H1 (cell line): ENCODE results near the gene GPRIN1. TPM values are rescaled to one million over a fixed set of nuclear protein-coding genes. Genes with fewer than 3 reads are reported as not detected.

Source experiments
- CTCF ChIA-PET: fragments of 300-600 bp; sonication (Branson Sonifier 250); formaldehyde crosslinking; loops from one replicate; lab custom pipeline; 2021; ENCODE audit not compliant: partially characterized antibody; lab: Charles Lee
- POLR2A ChIA-PET: fragments of 300-600 bp; sonication (Branson Sonifier 250); formaldehyde crosslinking; loops from one replicate; lab custom pipeline; 2021; ENCODE audit warnings: inconsistent platforms; ENCODE audit not compliant: partially characterized antibody; lab: Charles Lee
- DNase-seq, 2 experiments: peaks; one replicate each; pipeline versions ENCODE4 v3.0.0 to v3.0.0-alpha.2; 2010 to 2022; ENCODE audit warnings: low spot score in 2 of 2, low read depth in 1 of 2, mixed read lengths in 1 of 2
- FAIRE-seq: peaks from 2 replicates; lab custom pipeline; 2011; peaks lifted over from hg19 to GRCh38; lab: Jason Lieb, UNC
- H2AFZ ChIP-seq: 2 replicates; pipeline ENCODE4 v1.8.1; 2012; ENCODE audit warnings: low read length, inconsistent platforms
- H2AK5ac ChIP-seq: 2 replicates; pipeline ENCODE4 v1.6.1; 2013; ENCODE audit warnings: low read depth, low read length
- H2BK120ac ChIP-seq: replicated peaks from 2 replicates; pipeline ENCODE3; 2013; ENCODE audit warnings: low read depth, low read length, inconsistent platforms
- H2BK12ac ChIP-seq: 2 replicates; pipeline ENCODE4 v1.6.1; 2013; ENCODE audit warnings: low read depth, low read length
- H2BK15ac ChIP-seq: 2 replicates; pipeline ENCODE4 v1.6.1; 2013; ENCODE audit warnings: low read length
- H2BK20ac ChIP-seq: 2 replicates; pipeline ENCODE4 v1.6.1; 2013; ENCODE audit warnings: low read length
- H2BK5ac ChIP-seq: 2 replicates; pipeline ENCODE4 v1.6.1; 2013; ENCODE audit warnings: low read depth, low read length
- H3K14ac ChIP-seq: 2 replicates; pipeline ENCODE4 v1.6.1; 2013; ENCODE audit warnings: inconsistent platforms; ENCODE audit not compliant: insufficient read length
- H3K18ac ChIP-seq: 2 replicates; pipeline ENCODE4 v1.6.1; 2013; ENCODE audit warnings: low read length; ENCODE audit errors: extremely low read depth
- H3K23ac ChIP-seq: 2 replicates; pipeline ENCODE4 v1.6.1; 2013; ENCODE audit warnings: inconsistent platforms; ENCODE audit not compliant: insufficient read length
- H3K23me2 ChIP-seq: 2 replicates; pipeline ENCODE4 v1.6.1; 2013; ENCODE audit warnings: low read depth, low read length
- H3K27ac ChIP-seq: 2 replicates; pipeline ENCODE4 v1.6.1; 2011; ENCODE audit warnings: low read depth, low read length, inconsistent platforms
- H3K27me3 ChIP-seq, 4 experiments: replicated peaks in 1 of 4; 1 replicate in 1 of 4; 2 replicates in 3 of 4; pipeline versions ENCODE4 v1.6.1 to v1.8.1; 2011 to 2013; ENCODE audit warnings: low read length in 3 of 4, mild to moderate bottlenecking in 3 of 4, inconsistent platforms in 2 of 4, mixed read lengths in 2 of 4, moderate library complexity in 1 of 4; ENCODE audit not compliant: control insufficient read depth in 3 of 4, insufficient read depth in 3 of 4; ENCODE audit errors: extremely low read depth in 1 of 4
- H3K36me3 ChIP-seq, 4 experiments: 2 replicates each; pipeline versions ENCODE4 v1.6.1 to v1.8.1; 2011 to 2013; ENCODE audit warnings: mild to moderate bottlenecking in 4 of 4, low read length in 3 of 4, moderate library complexity in 2 of 4, control low read depth in 1 of 4, inconsistent platforms in 1 of 4; ENCODE audit not compliant: insufficient read depth in 4 of 4, control insufficient read depth in 2 of 4
- H3K4ac ChIP-seq: replicated peaks from 2 replicates; pipeline ENCODE3; 2013; ENCODE audit warnings: low read length, low read depth, mixed read lengths, inconsistent platforms; ENCODE audit not compliant: insufficient read length
- H3K4me1 ChIP-seq, 4 experiments: replicated peaks in 1 of 4; 1 replicate in 1 of 4; 2 replicates in 3 of 4; pipeline versions ENCODE4 v1.6.1 to v1.8.1; 2011 to 2013; ENCODE audit warnings: low read length in 3 of 4, inconsistent platforms in 2 of 4, mixed read lengths in 1 of 4; ENCODE audit not compliant: insufficient read depth in 4 of 4, control insufficient read depth in 3 of 4
- H3K4me2 ChIP-seq, 2 experiments: 2 replicates each; pipeline versions ENCODE4 v1.6.1 to v1.8.1; 2011 to 2013; ENCODE audit warnings: low read depth in 2 of 2, low read length in 2 of 2, control low read depth in 1 of 2, inconsistent platforms in 1 of 2, mild to moderate bottlenecking in 1 of 2; ENCODE audit not compliant: insufficient read depth in 1 of 2
- H3K4me3 ChIP-seq, 4 experiments: fragments of 200-600, 300-600 bp in 1 of 4; sonication (generic), shearing (Covaris generic), sonication (Bioruptor Twin) in 1 of 4; 2 replicates each; pipeline versions ENCODE4 v1.5.1 to v1.8.1; 2011 to 2016; ENCODE audit warnings: low read length in 4 of 4, low read depth in 3 of 4, control low read depth in 2 of 4, inconsistent platforms in 2 of 4, mild to moderate bottlenecking in 2 of 4, mixed read lengths in 1 of 4, moderate library complexity in 1 of 4; ENCODE audit not compliant: insufficient read depth in 2 of 4; ENCODE audit errors: extremely low read depth in 1 of 4
- H3K56ac ChIP-seq: replicated peaks from 2 replicates; pipeline ENCODE3; 2013; ENCODE audit warnings: low read depth, mild to moderate bottlenecking, mixed read lengths, low read length, inconsistent platforms; ENCODE audit not compliant: insufficient read length
- H3K79me1 ChIP-seq: 2 replicates; pipeline ENCODE4 v1.6.1; 2013; ENCODE audit warnings: low read depth, low read length, control low read depth
- H3K79me2 ChIP-seq, 2 experiments: 2 replicates each; pipeline versions ENCODE4 v1.6.1 to v1.8.1; 2012 to 2013; ENCODE audit warnings: low read length in 2 of 2, mild to moderate bottlenecking in 2 of 2, inconsistent platforms in 1 of 2; ENCODE audit not compliant: insufficient read depth in 2 of 2, control insufficient read depth in 1 of 2
- H3K9ac ChIP-seq, 4 experiments: replicated peaks in 1 of 4; 1 replicate in 1 of 4; 2 replicates in 3 of 4; pipeline versions ENCODE4 v1.6.1 to v1.8.1; 2011 to 2013; ENCODE audit warnings: low read depth in 3 of 4, low read length in 3 of 4, control low read depth in 2 of 4, mild to moderate bottlenecking in 2 of 4, moderate library complexity in 2 of 4, inconsistent platforms in 1 of 4; ENCODE audit errors: extremely low read depth in 1 of 4
- H3K9me3 ChIP-seq, 2 experiments: 2 replicates each; pipeline versions ENCODE4 v1.6.1 to v1.8.1; 2012 to 2013; ENCODE audit warnings: mild to moderate bottlenecking in 2 of 2, moderate library complexity in 2 of 2, control low read depth in 1 of 2, inconsistent platforms in 1 of 2, low read depth in 1 of 2, low read length in 1 of 2, mixed read lengths in 1 of 2; ENCODE audit not compliant: insufficient read depth in 2 of 2
- H4K20me1 ChIP-seq, 2 experiments: replicated peaks in 1 of 2; 2 replicates each; pipeline versions ENCODE3 to v1.8.1; 2011 to 2013; ENCODE audit warnings: inconsistent platforms in 2 of 2, low read length in 2 of 2, mild to moderate bottlenecking in 1 of 2; ENCODE audit not compliant: insufficient read depth in 2 of 2, control insufficient read depth in 1 of 2
- H4K5ac ChIP-seq: 2 replicates; pipeline ENCODE4 v1.6.1; 2013; ENCODE audit warnings: low read length, low read depth, mixed read lengths, inconsistent platforms; ENCODE audit not compliant: insufficient read length
- H4K8ac ChIP-seq: 2 replicates; pipeline ENCODE4 v1.8.0; 2013; ENCODE audit warnings: mild to moderate bottlenecking, moderate library complexity, low read length, inconsistent platforms; ENCODE audit not compliant: insufficient read depth; ENCODE audit errors: extremely low read depth
- H4K91ac ChIP-seq: replicated peaks from 2 replicates; pipeline ENCODE3; 2013; ENCODE audit warnings: low read length, mixed read lengths, inconsistent platforms; ENCODE audit not compliant: insufficient read length
- ATF2 ChIP-seq: IDR thresholded peaks from 2 replicates; pipeline ENCODE4 v1.6.1; 2012; ENCODE audit warnings: low read length, inconsistent platforms
- BRCA1 ChIP-seq: IDR thresholded peaks from 2 replicates; pipeline ENCODE4 v1.6.1; 2012; ENCODE audit warnings: low read depth, low read length, improper control_type of control experiment
- CBX5 ChIP-seq: fragments of 300-800, 300-1000 bp; sonication (generic); IDR thresholded peaks from 2 replicates; pipeline ENCODE4 v1.7.1; 2016; ENCODE audit warnings: antibody characterized with exemption, low read length, low read depth
- CHD2 ChIP-seq: IDR thresholded peaks from 2 replicates; pipeline ENCODE4 v1.6.1; 2012; ENCODE audit warnings: low read length, improper control_type of control experiment
- HDAC2 ChIP-seq, 2 experiments: fragments of 300-600 bp in 1 of 2; sonication (generic) in 1 of 2; IDR thresholded peaks; 2 replicates each; pipeline ENCODE4 v1.6.1; 2011 to 2012; ENCODE audit warnings: low read depth in 2 of 2, low read length in 2 of 2, mild to moderate bottlenecking in 2 of 2, moderate library complexity in 2 of 2, borderline replicate concordance in 1 of 2, inconsistent platforms in 1 of 2
- NRF1 ChIP-seq: IDR thresholded peaks from 2 replicates; pipeline ENCODE4 v1.6.1; 2011; ENCODE audit warnings: mild to moderate bottlenecking, low read depth, low read length, improper control_type of control experiment
- RBBP5 ChIP-seq: IDR thresholded peaks from 2 replicates; pipeline ENCODE4 v1.7.1; 2012; ENCODE audit warnings: low read depth, mild to moderate bottlenecking, inconsistent platforms, low read length, moderate library complexity, borderline replicate concordance
- SIX5 ChIP-seq: IDR thresholded peaks from 2 replicates; pipeline ENCODE4 v1.6.1; 2011; ENCODE audit warnings: mild to moderate bottlenecking, low read depth, low read length
- SP1 ChIP-seq: IDR thresholded peaks from 2 replicates; pipeline ENCODE4 v1.6.1; 2011; ENCODE audit warnings: low read depth, low read length
- SP4 ChIP-seq: IDR thresholded peaks from 2 replicates; pipeline ENCODE4 v1.6.1; 2012; ENCODE audit warnings: low read length, inconsistent platforms
- WGBS, 2 experiments: shearing (Covaris generic) in 1 of 2; methylation state at CpG; one replicate each; pipeline versions ENCODE4 v1.1.6 to v1.1.7; 2013 to 2015; ENCODE audit warnings: low lambda C conversion rate in 2 of 2, mixed read lengths in 2 of 2, inconsistent platforms in 1 of 2, low coverage in 1 of 2, missing lambda C conversion rate in 1 of 2; ENCODE audit not compliant: insufficient replicate concordance in 2 of 2, insufficient coverage in 1 of 2, insufficient read length in 1 of 2; ENCODE audit errors: extremely low coverage in 1 of 2, missing lambda C conversion rate in 1 of 2; 5-methylcytosine and 5-hydroxymethylcytosine counted together
- polyA plus RNA-seq, 7 experiments: library from polyadenylated mRNA; depleted of rRNA in 3 of 7; stranded (reverse) in 5 of 7; unstranded in 2 of 7; fragments of >200 nt in 5 of 7; fragments of 200-250 nt in 2 of 7; gene quantifications; 1 replicate in 5 of 7; 2 replicates in 1 of 7; 4 replicates in 1 of 7; pipeline versions ENCODE4 v1.2.1 to v1.2.3, GENCODE V29; 2011 to 2013; ENCODE audit warnings: missing spikeins in 2 of 7, mixed read lengths in 2 of 7
- total RNA-seq: library from RNA; stranded (reverse); fragmentation: NEBNext Ultra II Directional; extraction: Animal tissue kit (Norgen Biotek cat#: 25700); gene quantifications from 2 replicates; pipeline ENCODE4 v1.2.1, GENCODE V29; 2021

The GPRIN1 gene
- total and polyA plus RNA-seq, 2 of the 8 experiments (the other 6 are each of a cell fraction or from before 2014, with no cell fraction given): 3.3 to 12.0 TPM

GRCh38 chr5:176575488-176576422, 34.2 kb downstream of the GPRIN1 start:
- Histone ChIP-seq H3K27ac (no peak overlapping the region), H3K27me3 (peaks cover 0 to 2% (median 0%) of the 10 kb centered on the region in 4 experiments; a peak in 2 of 7 replicates), H3K9ac (no peak overlapping the region), H2BK15ac (no peak overlapping the region), H4K5ac (no peak overlapping the region), H3K4me1 (peaks cover 0 to 2% (median under 1%) of the 10 kb centered on the region in 4 experiments; a peak in 1 of 7 replicates), H4K20me1 (no peaks in the 10 kb centered on the region), H3K36me3 (no peaks in the 10 kb centered on the region), H3K18ac (no peak overlapping the region), H3K23ac (no peak overlapping the region), H2BK5ac (no peak overlapping the region), H2BK120ac (no peak overlapping the region), H3K79me2 (no peaks in the 10 kb centered on the region), H2BK12ac (no peak overlapping the region), H4K91ac (no peak overlapping the region), H3K79me1 (no peaks in the 10 kb centered on the region), H3K23me2 (no peaks in the 10 kb centered on the region), H3K9me3 (no peaks in the 10 kb centered on the region), H2AFZ (no peak overlapping the region), H2AK5ac (no peak overlapping the region), H3K4me3 (no peak overlapping the region), H3K14ac (no peak overlapping the region), H4K8ac (peak overlapping the region; percentile 11; the same call in 1 of the 2 replicates), H2BK20ac (no peak overlapping the region), H3K4ac (no peak overlapping the region), H3K56ac (no peak overlapping the region), H3K4me2 (no peak overlapping the region)
- DNase-seq: no peak
- POLR2A ChIA-PET: interaction anchor here (1.2 kb wide), 1 partner anchor 55 kb away, joined by 3 read pairs; the partner anchor contains the start of genes EIF4E1B and SNCB
- TF ChIP-seq NRF1 (no peak), SIX5 (no peak), ATF2 (no peak), BRCA1 (no peak), CBX5 (no peak), CHD2 (no peak), HDAC2 (IDR thresholded peaks at IDR 0.05; ENCODE audit: borderline replicate concordance in 1 of 2, low read depth in 2 of 2, low read length in 2 of 2) (no peak), RBBP5 (no peak), SP4 (no peak), SP1 (no peak)
- CTCF ChIA-PET: interaction anchor here (0.6 to 3.5 kb wide), 10 partner anchors 8 to 164 kb away, joined by 3 to 18 read pairs (median 3); no protein-coding TSS in a partner anchor
- no peak for FAIRE-seq
- WGBS, 2 experiments: 90% methylated on average over 30 of the region's 37 CpGs; no CpG with 5 or more reads in 1 of the 2 experiments
